Psoas muscle (tissue), 8 donors: ENCODE data around the gene GALNT17. TPM values are rescaled to one million over a fixed set of nuclear protein-coding genes. Genes with fewer than 3 reads are reported as not detected.

Experiments used
- ATAC-seq, 4 donors: fragments of 200-7000 bp; cut with Tn5 transposase; one replicate each; pipeline ENCODE4 v1.9.1; 2020; ENCODE audit warnings: moderate library complexity in 3 of 4, mild to moderate bottlenecking in 2 of 4
- DNase-seq, 2 donors: peaks; one replicate each; pipeline ENCODE4 v3.0.0-alpha.2; 2020
- H3K27ac ChIP-seq: fragments of 200-600 bp; one replicate; pipeline ENCODE4 v1.8.0; 2022
- H3K27me3 ChIP-seq, 3 donors: fragments of 200-600 bp in 1 of 3; one replicate each; pipeline versions ENCODE4 v1.6.1 to v1.8.0; 2013 to 2022; ENCODE audit warnings: low read length in 2 of 3, mild to moderate bottlenecking in 2 of 3, moderate library complexity in 1 of 3; ENCODE audit not compliant: insufficient read depth in 3 of 3
- H3K36me3 ChIP-seq, 2 donors: fragments of 200-600 bp in 1 of 2; one replicate each; pipeline versions ENCODE4 v1.6.1 to v1.8.0; 2013 to 2022; ENCODE audit warnings: low read depth in 1 of 2, mild to moderate bottlenecking in 1 of 2, moderate library complexity in 1 of 2; ENCODE audit not compliant: insufficient read depth in 1 of 2
- H3K4me1 ChIP-seq: fragments of 200-600 bp; one replicate; pipeline ENCODE4 v1.8.0; 2022
- H3K4me3 ChIP-seq: fragments of 200-600 bp; one replicate; pipeline ENCODE4 v1.8.0; 2022; ENCODE audit warnings: mild to moderate bottlenecking
- H3K9me3 ChIP-seq: fragments of 200-600 bp; one replicate; pipeline ENCODE4 v1.8.0; 2022
- WGBS, 3 donors: extraction: QIAGEN DNeasy Blood & Tissue Kit; methylation state at CpG; one replicate each; pipeline versions ENCODE4 v1.1.6 to v1.1.7; 2013; 5-methylcytosine and 5-hydroxymethylcytosine counted together
- intact Hi-C, 2 donors: fragments of 100-400 bp; cut with DNase I; formaldehyde crosslinking; loops; one replicate each; pipeline versions ENCODE4 v1.11.0 to v1.14.2; 2022
- polyA plus RNA-seq, 3 donors: library from polyadenylated mRNA; stranded (reverse); fragments of 200-250 nt; gene quantifications; one replicate each; pipeline ENCODE4 v1.2.3, GENCODE V29; 2013
- total RNA-seq, 4 donors: library from RNA; stranded (reverse); fragmentation: NEBNext Ultra II Directional in 2 of 4; extraction: Animal tissue kit (Norgen Biotek cat#: 25700) in 2 of 4; gene quantifications; one replicate each; pipeline versions ENCODE4 v1.2.1 to v1.2.4, GENCODE V29; 2021 to 2023
- TF ChIP-seq, protein P1 (sequence below): fragments of 200-600 bp; IDR thresholded peaks from one replicate; pipeline ENCODE4 v1.8.0; 2022; ENCODE audit warnings: antibody characterized with exemption
- donor health status: healthy with polysubstance abuse.
- donor health status: DM: no; HTN: no; CAD: no; lungs with moderate emphysema.
- donor health status: Bipolar disorder and iron deficiency.
- donor health status: healthy.
- donor health status: DM: yes; HTN: yes; CAD: no.
- donor health status: DM: no; HTN: no; CAD: no.
- donor health status: DM: no; HTN: no; CAD: no.
- donor health status: DM: yes; HTN: yes; CAD: no.

The GALNT17 gene
- total and polyA plus RNA-seq, 7 donors: 0.17 to 3.5 (median 0.65) TPM

DNA sequence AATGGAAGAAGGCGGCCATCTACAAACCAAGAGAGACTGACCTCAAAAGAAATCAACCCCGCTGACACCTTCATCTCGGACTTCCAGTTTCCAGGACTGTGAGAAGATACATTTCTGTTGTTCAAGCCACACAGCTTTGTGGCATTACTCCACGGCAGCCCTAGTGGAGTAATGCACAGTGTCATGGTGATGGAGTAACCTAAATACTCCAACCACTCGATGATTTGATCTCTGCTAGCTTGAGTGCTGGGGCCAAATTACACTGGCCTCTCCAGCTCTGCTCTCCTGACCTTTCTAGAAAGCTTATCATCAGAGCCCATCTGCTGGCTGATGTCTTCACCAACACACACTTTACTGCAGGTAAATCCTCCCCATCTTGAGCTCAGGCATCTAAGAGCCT, 52.2 kb downstream of the GALNT17 start:
- H3K27me3 ChIP-seq: no peaks in the 10 kb centered on the region
- 74 to 85% (median 80%) methylated on average over 5 of the region's 5 CpGs for WGBS, 3 donors
- no peaks in the 10 kb centered on the region for H3K4me1 ChIP-seq
- TF ChIP-seq, protein P1, sequence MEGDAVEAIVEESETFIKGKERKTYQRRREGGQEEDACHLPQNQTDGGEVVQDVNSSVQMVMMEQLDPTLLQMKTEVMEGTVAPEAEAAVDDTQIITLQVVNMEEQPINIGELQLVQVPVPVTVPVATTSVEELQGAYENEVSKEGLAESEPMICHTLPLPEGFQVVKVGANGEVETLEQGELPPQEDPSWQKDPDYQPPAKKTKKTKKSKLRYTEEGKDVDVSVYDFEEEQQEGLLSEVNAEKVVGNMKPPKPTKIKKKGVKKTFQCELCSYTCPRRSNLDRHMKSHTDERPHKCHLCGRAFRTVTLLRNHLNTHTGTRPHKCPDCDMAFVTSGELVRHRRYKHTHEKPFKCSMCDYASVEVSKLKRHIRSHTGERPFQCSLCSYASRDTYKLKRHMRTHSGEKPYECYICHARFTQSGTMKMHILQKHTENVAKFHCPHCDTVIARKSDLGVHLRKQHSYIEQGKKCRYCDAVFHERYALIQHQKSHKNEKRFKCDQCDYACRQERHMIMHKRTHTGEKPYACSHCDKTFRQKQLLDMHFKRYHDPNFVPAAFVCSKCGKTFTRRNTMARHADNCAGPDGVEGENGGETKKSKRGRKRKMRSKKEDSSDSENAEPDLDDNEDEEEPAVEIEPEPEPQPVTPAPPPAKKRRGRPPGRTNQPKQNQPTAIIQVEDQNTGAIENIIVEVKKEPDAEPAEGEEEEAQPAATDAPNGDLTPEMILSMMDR: no peak
- H3K4me3 ChIP-seq: no peak overlapping the region
- DNase-seq (no peak), ATAC-seq (no peak)
- H3K9me3 ChIP-seq: no peaks in the 10 kb centered on the region
- no peak overlapping the region for H3K27ac ChIP-seq
- H3K36me3 ChIP-seq: no peaks in the 10 kb centered on the region
- intact Hi-C loops: no loop called here

- DNase-seq (no peak), ATAC-seq (no peak)
- Histone ChIP-seq H3K27me3 (no peaks in the 10 kb centered on the region), H3K9me3 (no peaks in the 10 kb centered on the region), H3K4me3 (no peak overlapping the region), H3K4me1 (no peaks in the 10 kb centered on the region), H3K27ac (no peak overlapping the region), H3K36me3 (no peaks in the 10 kb centered on the region)
- intact Hi-C loops: no loop called here
- WGBS, 3 donors: 80 to 92% (median 88%) methylated on average over 1 of the region's 1 CpG
- TF ChIP-seq, protein P1: no peak
Observed at GRCh38 chr7:71184609-71185008, 52.7 kb downstream of the GALNT17 start.

DNA sequence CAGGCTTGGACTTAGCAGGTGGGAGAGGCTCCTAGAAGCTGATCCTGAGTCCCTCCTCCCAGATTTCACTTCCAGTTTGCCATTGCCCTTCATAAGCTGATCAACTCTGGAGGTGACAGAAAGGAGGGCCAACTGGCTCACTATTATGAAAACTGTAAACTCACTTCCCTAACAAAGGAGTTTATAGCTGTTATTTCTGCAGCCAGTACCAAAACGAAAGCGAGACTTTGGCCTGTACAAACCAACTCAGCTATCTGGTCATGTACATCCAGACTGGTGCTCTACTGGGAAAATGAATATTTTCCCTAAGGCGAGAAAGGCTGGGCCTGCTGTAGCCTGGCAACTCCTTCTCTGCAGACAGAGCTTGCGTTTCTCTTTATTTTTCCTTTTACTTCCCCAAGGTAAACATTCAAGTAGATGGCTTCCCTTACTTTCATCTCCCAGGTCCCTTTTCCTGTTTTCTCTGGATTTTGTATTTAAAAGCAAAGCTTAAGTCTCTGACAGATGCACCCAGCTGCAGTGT, 54.7 kb downstream of the GALNT17 start:
- TF ChIP-seq, protein P1: no peak
- DNase-seq (no peak), ATAC-seq (no peak)
- no peaks in the 10 kb centered on the region for H3K27me3 ChIP-seq
- intact Hi-C loops: no loop called here
- 78 to 84% (median 80%) methylated on average over 4 of the region's 4 CpGs for WGBS, 3 donors
- no peaks in the 10 kb centered on the region for H3K9me3 ChIP-seq
- H3K27ac ChIP-seq: no peak overlapping the region
- H3K36me3 ChIP-seq: no peaks in the 10 kb centered on the region
- no peaks in the 10 kb centered on the region for H3K4me1 ChIP-seq
- no peak overlapping the region for H3K4me3 ChIP-seq

DNA sequence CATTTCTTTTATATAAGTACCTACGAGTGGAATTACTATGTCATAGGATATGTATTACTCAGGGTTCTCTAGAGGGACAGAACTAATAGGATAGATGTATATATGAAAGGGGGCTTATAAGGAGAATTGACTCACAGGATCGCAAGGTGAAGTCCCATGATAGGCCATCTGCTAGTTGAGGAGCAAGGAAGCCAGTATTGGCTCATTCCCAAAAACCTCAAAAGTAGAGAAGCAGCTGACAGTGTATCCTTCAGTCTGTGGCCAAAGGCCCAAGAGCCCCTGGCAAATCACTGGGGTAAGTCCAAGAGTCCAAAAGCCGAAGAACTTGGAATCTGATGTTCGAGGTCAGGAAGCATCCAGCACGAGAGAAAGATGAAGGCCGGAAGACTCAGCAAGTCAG, 59.8 kb downstream of the GALNT17 start:
- no peak overlapping the region for H3K27ac ChIP-seq
- 51 to 75% (median 61%) methylated on average over 6 of the region's 6 CpGs for WGBS, 3 donors
- no peak overlapping the region for H3K4me3 ChIP-seq
- no peaks in the 10 kb centered on the region for H3K9me3 ChIP-seq
- TF ChIP-seq, protein P1: no peak
- no peaks in the 10 kb centered on the region for H3K4me1 ChIP-seq
- no peaks in the 10 kb centered on the region for H3K27me3 ChIP-seq
- DNase-seq (no peak), ATAC-seq (no peak)
- intact Hi-C loops: no loop called here
- H3K36me3 ChIP-seq: no peaks in the 10 kb centered on the region
